ENCODE measurements around the gene PSMA5. TPM values are rescaled to one million over a fixed set of nuclear protein-coding genes. Genes with fewer than 3 reads are reported as not detected.

The PSMA5 gene
- total RNA-seq, 1 experiment from 2014 or later = 133 TPM

GRCh38 chr1:109391626-109392025 is 34.6 kb downstream of the PSMA5 start:
- Histone ChIP-seq H3K23me2 (ENCODE audit: insufficient read length, low read depth, low read length, poor library complexity, severe bottlenecking) (peaks cover 4% of the 10 kb centered on the region), H3T11ph (ENCODE audit: low read length) (no peak overlapping the region), H3K79me1 (ENCODE audit: insufficient read depth, low read depth, low read length, poor library complexity, severe bottlenecking) (peaks cover 10% of the 10 kb centered on the region), H3K9me3 (ENCODE audit: control insufficient read depth, low read depth, low read length) (no peaks in the 10 kb centered on the region), H2BK12ac (ENCODE audit: insufficient read length, low read depth, low read length) (no peak overlapping the region), H2AFZ (ENCODE audit: low read length) (no peak overlapping the region), H3K18ac (ENCODE audit: insufficient read length, low read depth, low read length) (no peak overlapping the region), H3K14ac (ENCODE audit: insufficient read depth, low read length) (no peak overlapping the region), H3K9ac (ENCODE audit: extremely low read depth, insufficient read length, low read length) (no peak overlapping the region), H2BK15ac (ENCODE audit: low read depth, low read length) (no peak overlapping the region), H4K5ac (ENCODE audit: insufficient read length, low read depth, low read length) (no peak overlapping the region), H3K27ac (ENCODE audit: insufficient read length, low read depth, low read length) (no peak overlapping the region), H3K79me2 (ENCODE audit: insufficient read depth, low read length) (peaks cover 9% of the 10 kb centered on the region; the same call in 1 of the 2 replicates), H4K8ac (replicated peaks; ENCODE audit: insufficient read length, low read depth, low read length) (no peak overlapping the region), H2AK5ac (ENCODE audit: insufficient read length, low read length) (no peak overlapping the region), H3K56ac (ENCODE audit: insufficient read length, low read depth, low read length) (no peak overlapping the region), H3K4me1 (ENCODE audit: insufficient read depth, low read length) (no peaks in the 10 kb centered on the region; the same call in 1 of the 2 replicates), H3K23ac (ENCODE audit: insufficient read length, low read depth, low read length) (no peak overlapping the region), H2BK5ac (ENCODE audit: insufficient read length, low read length) (no peak overlapping the region), H3K4me2 (ENCODE audit: insufficient read depth, insufficient read length, low read length) (no peak overlapping the region), H2BK120ac (ENCODE audit: low read depth, low read length, poor library complexity, severe bottlenecking) (no peak overlapping the region), H4K91ac (ENCODE audit: insufficient read length, low read depth, low read length) (no peak overlapping the region), H2BK20ac (ENCODE audit: low read depth, low read length, poor library complexity, severe bottlenecking) (no peak overlapping the region), H4K20me1 (ENCODE audit: control insufficient read depth, insufficient read depth, insufficient read length) (no peaks in the 10 kb centered on the region), H3K4ac (ENCODE audit: low read depth, low read length) (no peak overlapping the region), H3K27me3 (ENCODE audit: insufficient read depth, low read length) (no peaks in the 10 kb centered on the region)
- H3K27me3 Mint-ChIP-seq (ENCODE audit: low read depth) = no peaks in the 10 kb centered on the region
- no peak for TF ChIP-seq CTCF (conservative IDR thresholded peaks at IDR 0.05)
- H3K27ac Mint-ChIP-seq = no peak overlapping the region; a peak in 2 of 7 replicates
- peaks cover 0 to 3% (median 0%) of the 10 kb centered on the region in 3 experiments; a peak in 1 of 7 replicates for H3K36me3 Mint-ChIP-seq (ENCODE audit: insufficient read depth in 1 of 3, low read depth in 3 of 3)
- DNase-seq = no peak
- peaks cover 21 to 27% of the 10 kb centered on the region in 2 experiments for H3K4me1 Mint-ChIP-seq
- no peaks in the 10 kb centered on the region for H3K9me3 Mint-ChIP-seq
- H3K4me3 Mint-ChIP-seq = no peak overlapping the region
